ENCODE measurements around the gene PCDH9.

PCDH9 gene

GRCh38 chr13:67223742-67224141 lies 6.4 kb downstream of the PCDH9 start:
- Histone ChIP-seq H3K27ac (ENCODE audit: low read length) (no peak overlapping the region), H3K4me3 (ENCODE audit: low read length) (no peak overlapping the region), H3K9ac (ENCODE audit: low read length) (no peak overlapping the region), H3K27me3 (ENCODE audit: control insufficient read depth, insufficient read depth, low read length) (peaks cover 12% of the 10 kb centered on the region), H3K4me1 (ENCODE audit: control insufficient read depth, low read depth, low read length) (no peaks in the 10 kb centered on the region), H3K36me3 (ENCODE audit: control insufficient read depth, low read depth, low read length) (no peaks in the 10 kb centered on the region), H3K9me3 (ENCODE audit: control insufficient read depth, low read depth, low read length) (no peaks in the 10 kb centered on the region)

DNA sequence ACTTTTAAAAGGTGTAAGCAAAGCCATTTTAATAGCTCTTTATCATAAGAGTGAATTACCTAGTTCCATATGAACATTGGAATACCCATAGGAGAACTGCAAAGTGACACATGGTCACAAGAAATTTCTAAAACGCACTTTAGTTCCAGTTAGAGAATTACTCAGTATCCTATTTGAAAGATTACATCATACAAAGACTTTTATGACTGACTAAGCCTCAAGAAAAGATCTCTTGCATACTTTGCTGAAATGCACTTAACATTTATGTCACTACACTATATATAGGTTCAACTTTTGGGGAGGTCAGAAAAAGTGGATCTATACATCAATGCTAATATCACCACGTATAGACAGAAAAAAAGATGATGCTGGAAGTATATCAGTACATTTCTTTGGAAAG lies 7.1 kb downstream of the PCDH9 start:
- H3K9me3 ChIP-seq (ENCODE audit: control insufficient read depth, low read depth, low read length), result no peaks in the 10 kb centered on the region
- H3K36me3 ChIP-seq (ENCODE audit: control insufficient read depth, low read depth, low read length), result no peaks in the 10 kb centered on the region
- H3K9ac ChIP-seq (ENCODE audit: low read length), result no peak overlapping the region
- H3K27me3 ChIP-seq (ENCODE audit: control insufficient read depth, insufficient read depth, low read length), result peaks cover 5% of the 10 kb centered on the region
- H3K27ac ChIP-seq (ENCODE audit: low read length), result no peak overlapping the region
- H3K4me1 ChIP-seq (ENCODE audit: control insufficient read depth, low read depth, low read length), result no peaks in the 10 kb centered on the region
- no peak overlapping the region for H3K4me3 ChIP-seq (ENCODE audit: low read length)

- Histone ChIP-seq H3K27me3 (ENCODE audit: control insufficient read depth, insufficient read depth, low read length) (no peaks in the 10 kb centered on the region), H3K9me3 (ENCODE audit: control insufficient read depth, low read depth, low read length) (no peaks in the 10 kb centered on the region), H3K36me3 (ENCODE audit: control insufficient read depth, low read depth, low read length) (no peaks in the 10 kb centered on the region), H3K4me1 (ENCODE audit: control insufficient read depth, low read depth, low read length) (no peaks in the 10 kb centered on the region), H3K9ac (ENCODE audit: low read length) (no peak overlapping the region), H3K4me3 (ENCODE audit: low read length) (no peak overlapping the region), H3K27ac (ENCODE audit: low read length) (no peak overlapping the region)
Observed at GRCh38 chr13:67221630-67222226, 8.4 kb downstream of the PCDH9 start.

DNA sequence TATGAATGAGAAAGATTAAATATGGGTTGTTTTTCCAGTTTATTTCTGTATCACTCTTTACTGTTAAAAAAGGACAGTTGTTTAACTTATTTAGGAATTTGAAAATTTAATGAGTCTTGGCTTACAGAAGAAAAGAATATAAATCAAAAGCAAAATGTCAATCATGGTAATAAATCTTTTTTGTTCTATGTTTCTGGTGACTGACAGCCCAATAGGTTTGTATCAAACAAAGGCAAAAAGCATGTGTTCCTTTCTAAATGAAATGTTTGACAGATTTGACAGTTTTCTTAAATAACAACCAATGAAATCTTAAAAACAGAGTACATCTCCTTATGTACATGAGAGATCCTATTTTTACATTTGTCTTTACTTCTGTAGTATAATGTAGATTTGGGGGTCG lies 11.0 kb downstream of the PCDH9 start:
- Histone ChIP-seq H3K9me3 (ENCODE audit: control insufficient read depth, low read depth, low read length) (no peaks in the 10 kb centered on the region), H3K36me3 (ENCODE audit: control insufficient read depth, low read depth, low read length) (no peaks in the 10 kb centered on the region), H3K4me1 (ENCODE audit: control insufficient read depth, low read depth, low read length) (no peaks in the 10 kb centered on the region), H3K27me3 (ENCODE audit: control insufficient read depth, insufficient read depth, low read length) (no peaks in the 10 kb centered on the region), H3K4me3 (ENCODE audit: low read length) (no peak overlapping the region), H3K9ac (ENCODE audit: low read length) (no peak overlapping the region), H3K27ac (ENCODE audit: low read length) (no peak overlapping the region)

- H3K4me3 ChIP-seq (ENCODE audit: low read length), result no peak overlapping the region
- H3K36me3 ChIP-seq (ENCODE audit: control insufficient read depth, low read depth, low read length), result no peaks in the 10 kb centered on the region
- no peaks in the 10 kb centered on the region for H3K9me3 ChIP-seq (ENCODE audit: control insufficient read depth, low read depth, low read length)
- H3K4me1 ChIP-seq (ENCODE audit: control insufficient read depth, low read depth, low read length), result no peaks in the 10 kb centered on the region
- no peaks in the 10 kb centered on the region for H3K27me3 ChIP-seq (ENCODE audit: control insufficient read depth, insufficient read depth, low read length)
- no peak overlapping the region for H3K27ac ChIP-seq (ENCODE audit: low read length)
- no peak overlapping the region for H3K9ac ChIP-seq (ENCODE audit: low read length)
Observed at GRCh38 chr13:67217880-67218279, 12.3 kb downstream of the PCDH9 start.

GRCh38 chr13:67216864-67217263 lies 13.3 kb downstream of the PCDH9 start:
- Histone ChIP-seq H3K9ac (ENCODE audit: low read length) (no peak overlapping the region), H3K27me3 (ENCODE audit: control insufficient read depth, insufficient read depth, low read length) (no peaks in the 10 kb centered on the region), H3K9me3 (ENCODE audit: control insufficient read depth, low read depth, low read length) (no peaks in the 10 kb centered on the region), H3K4me1 (ENCODE audit: control insufficient read depth, low read depth, low read length) (no peaks in the 10 kb centered on the region), H3K27ac (ENCODE audit: low read length) (no peak overlapping the region), H3K36me3 (ENCODE audit: control insufficient read depth, low read depth, low read length) (no peaks in the 10 kb centered on the region), H3K4me3 (ENCODE audit: low read length) (no peak overlapping the region)

DNA sequence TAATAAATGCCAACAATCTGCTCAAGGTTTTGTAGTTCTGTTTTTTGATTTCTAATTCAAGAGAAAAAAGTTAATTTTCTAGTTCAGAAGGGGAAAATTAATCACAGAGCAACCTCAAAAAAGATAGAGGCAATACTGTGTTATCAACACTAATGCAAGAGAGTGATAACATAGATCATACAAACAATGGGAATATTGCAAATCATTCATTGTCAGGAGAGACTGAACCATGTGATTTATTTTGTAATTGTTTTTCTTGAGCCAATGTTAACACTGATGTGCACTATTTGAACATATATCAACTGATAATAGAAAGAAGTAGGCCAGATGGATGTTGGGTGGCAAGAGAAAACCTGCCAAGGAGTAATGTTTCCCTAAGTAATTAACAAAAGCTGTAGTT lies 19.9 kb downstream of the PCDH9 start:
- H3K4me3 ChIP-seq (ENCODE audit: low read length), result no peak overlapping the region

GRCh38 chr13:67208552-67208951 lies 21.6 kb downstream of the PCDH9 start:
- Histone ChIP-seq H3K9ac (ENCODE audit: low read length) (no peak overlapping the region), H3K36me3 (ENCODE audit: control insufficient read depth, low read depth, low read length) (no peaks in the 10 kb centered on the region), H3K4me1 (ENCODE audit: control insufficient read depth, low read depth, low read length) (no peaks in the 10 kb centered on the region), H3K4me3 (ENCODE audit: low read length) (no peak overlapping the region), H3K27me3 (ENCODE audit: control insufficient read depth, insufficient read depth, low read length) (no peaks in the 10 kb centered on the region), H3K27ac (ENCODE audit: low read length) (no peak overlapping the region), H3K9me3 (ENCODE audit: control insufficient read depth, low read depth, low read length) (no peaks in the 10 kb centered on the region)

More for the DNA sequence above, 19.9 kb downstream of the PCDH9 start:
- no peaks in the 10 kb centered on the region for H3K36me3 ChIP-seq (ENCODE audit: control insufficient read depth, low read depth, low read length)
- no peak overlapping the region for H3K27ac ChIP-seq (ENCODE audit: low read length)
- H3K9ac ChIP-seq (ENCODE audit: low read length), result no peak overlapping the region
- H3K4me1 ChIP-seq (ENCODE audit: control insufficient read depth, low read depth, low read length), result no peaks in the 10 kb centered on the region
- no peaks in the 10 kb centered on the region for H3K9me3 ChIP-seq (ENCODE audit: control insufficient read depth, low read depth, low read length)
- no peaks in the 10 kb centered on the region for H3K27me3 ChIP-seq (ENCODE audit: control insufficient read depth, insufficient read depth, low read length)

DNA sequence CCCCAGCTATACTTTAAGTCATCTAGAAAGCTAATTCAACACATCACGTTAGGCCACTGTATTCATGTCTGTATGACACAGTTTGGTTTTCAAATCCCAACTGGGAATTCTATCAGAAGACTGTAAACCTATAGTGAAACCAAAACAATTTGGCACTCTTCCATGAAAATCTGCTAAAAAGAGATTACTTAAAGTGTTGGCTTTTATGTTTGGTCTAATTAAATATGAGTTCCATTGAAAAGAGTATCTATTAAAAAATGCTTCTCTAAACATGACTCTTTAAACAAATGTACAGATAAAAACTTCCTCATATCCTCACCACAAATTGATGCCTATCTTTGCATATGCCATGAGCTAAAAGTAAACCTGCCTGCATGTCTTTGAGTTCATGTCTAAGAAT lies 25.4 kb downstream of the PCDH9 start:
- H3K4me3 ChIP-seq (ENCODE audit: low read length), result no peak overlapping the region
- H3K9me3 ChIP-seq (ENCODE audit: control insufficient read depth, low read depth, low read length), result no peaks in the 10 kb centered on the region
- no peaks in the 10 kb centered on the region for H3K4me1 ChIP-seq (ENCODE audit: control insufficient read depth, low read depth, low read length)
- no peak overlapping the region for H3K27ac ChIP-seq (ENCODE audit: low read length)
- H3K36me3 ChIP-seq (ENCODE audit: control insufficient read depth, low read depth, low read length), result no peaks in the 10 kb centered on the region
- no peak overlapping the region for H3K9ac ChIP-seq (ENCODE audit: low read length)
- H3K27me3 ChIP-seq (ENCODE audit: control insufficient read depth, insufficient read depth, low read length), result no peaks in the 10 kb centered on the region

DNA sequence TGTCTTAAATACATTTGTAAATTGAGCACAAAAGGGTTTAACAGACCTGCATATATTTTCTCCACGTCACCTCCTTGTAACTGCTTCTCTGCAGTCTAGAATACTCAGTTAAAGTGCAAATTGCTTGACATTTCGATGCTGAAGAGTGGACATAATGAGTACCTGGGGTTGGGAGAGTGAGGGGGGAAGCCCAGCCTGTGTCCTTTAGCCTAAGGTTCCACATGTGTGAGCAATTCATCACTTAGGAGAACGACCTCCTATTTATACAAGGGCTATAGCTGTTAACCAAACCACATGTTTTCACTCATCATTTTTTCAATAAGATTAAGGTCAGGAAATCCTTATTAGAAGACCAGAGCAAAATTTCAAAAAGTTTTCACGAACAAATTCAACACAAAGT lies 29.5 kb downstream of the PCDH9 start:
- Histone ChIP-seq H3K4me3 (ENCODE audit: low read length) (no peak overlapping the region), H3K9ac (ENCODE audit: low read length) (no peak overlapping the region), H3K36me3 (ENCODE audit: control insufficient read depth, low read depth, low read length) (no peaks in the 10 kb centered on the region), H3K9me3 (ENCODE audit: control insufficient read depth, low read depth, low read length) (no peaks in the 10 kb centered on the region), H3K27me3 (ENCODE audit: control insufficient read depth, insufficient read depth, low read length) (no peaks in the 10 kb centered on the region), H3K4me1 (ENCODE audit: control insufficient read depth, low read depth, low read length) (no peaks in the 10 kb centered on the region), H3K27ac (ENCODE audit: low read length) (no peak overlapping the region)

GRCh38 chr13:67200183-67200582 lies 30.0 kb downstream of the PCDH9 start:
- Histone ChIP-seq H3K4me1 (ENCODE audit: control insufficient read depth, low read depth, low read length) (no peaks in the 10 kb centered on the region), H3K9ac (ENCODE audit: low read length) (no peak overlapping the region), H3K4me3 (ENCODE audit: low read length) (no peak overlapping the region), H3K9me3 (ENCODE audit: control insufficient read depth, low read depth, low read length) (no peaks in the 10 kb centered on the region), H3K27me3 (ENCODE audit: control insufficient read depth, insufficient read depth, low read length) (no peaks in the 10 kb centered on the region), H3K36me3 (ENCODE audit: control insufficient read depth, low read depth, low read length) (no peaks in the 10 kb centered on the region), H3K27ac (ENCODE audit: low read length) (no peak overlapping the region)

- Histone ChIP-seq H3K27ac (ENCODE audit: low read length) (no peak overlapping the region), H3K4me1 (ENCODE audit: control insufficient read depth, low read depth, low read length) (no peaks in the 10 kb centered on the region), H3K36me3 (ENCODE audit: control insufficient read depth, low read depth, low read length) (no peaks in the 10 kb centered on the region), H3K27me3 (ENCODE audit: control insufficient read depth, insufficient read depth, low read length) (no peaks in the 10 kb centered on the region), H3K4me3 (ENCODE audit: low read length) (no peak overlapping the region), H3K9me3 (ENCODE audit: control insufficient read depth, low read depth, low read length) (no peaks in the 10 kb centered on the region), H3K9ac (ENCODE audit: low read length) (no peak overlapping the region)
Observed at GRCh38 chr13:67197704-67198103, 32.4 kb downstream of the PCDH9 start.
